ENCODE results near the gene RAPGEF6. TPM values are rescaled to one million over a fixed set of nuclear protein-coding genes. Genes with fewer than 3 reads are reported as not detected.
"Not testable (repeated sequence)": the region's sequence is repeated elsewhere in the genome, so short reads cannot be mapped to it uniquely, and the experiment has no call there.

RAPGEF6 gene
- polyA plus RNA-seq, 1 donor (not counting 4 experiments of a cell fraction or from before 2014, with no cell fraction given): 8.7 TPM

DNA sequence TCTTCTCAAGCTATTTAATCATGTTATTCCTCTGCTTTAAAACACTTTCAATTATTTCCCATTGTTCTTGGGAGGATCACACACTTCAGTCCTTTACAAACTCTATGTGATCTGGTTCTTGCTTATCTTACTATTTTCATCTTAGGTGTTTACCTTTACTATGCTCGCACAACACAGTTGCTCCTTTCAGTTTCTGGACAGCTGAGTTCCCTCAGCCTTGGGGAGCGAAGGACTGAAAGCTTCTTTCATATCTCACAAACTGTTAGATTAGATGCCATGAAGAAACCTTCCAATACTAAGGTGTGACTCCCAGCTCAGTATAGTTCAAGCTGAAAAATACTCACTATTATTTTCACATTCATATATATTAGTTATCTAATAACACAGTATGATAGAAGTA is 253.3 kb downstream of the RAPGEF6 start:
- no peak overlapping the region for H3K9ac ChIP-seq (ENCODE audit: control insufficient read depth, extremely low read depth, insufficient read depth, low read length)
- no peaks in the 10 kb centered on the region for H3K9me3 ChIP-seq (ENCODE audit: control insufficient read depth, low read depth, low read length)
- H4K20me1 ChIP-seq (ENCODE audit: control insufficient read depth, extremely low read depth, insufficient read depth, low read length): peaks cover 2% of the 10 kb centered on the region
- H3K27me3 ChIP-seq (ENCODE audit: control insufficient read depth, extremely low read depth, insufficient read depth, low read length): no peaks in the 10 kb centered on the region
- H3K4me3 ChIP-seq (ENCODE audit: control insufficient read depth in 2 of 3, extremely low read depth in 1 of 3, insufficient read depth in 2 of 3, low read depth in 1 of 3, low read length in 3 of 3): no peak overlapping the region
- no peak overlapping the region for H3K4me2 ChIP-seq (ENCODE audit: control insufficient read depth, extremely low read depth, insufficient read depth, low read depth, low read length)
- peaks cover 4 to 7% of the 10 kb centered on the region in 2 experiments for H3K36me3 ChIP-seq (ENCODE audit: control insufficient read depth in 2 of 2, extremely low read depth in 1 of 2, insufficient read depth in 2 of 2, low read length in 2 of 2)
- DNase-seq (ENCODE audit: low read depth, low spot score): no peak
- TF ChIP-seq, protein P1, sequence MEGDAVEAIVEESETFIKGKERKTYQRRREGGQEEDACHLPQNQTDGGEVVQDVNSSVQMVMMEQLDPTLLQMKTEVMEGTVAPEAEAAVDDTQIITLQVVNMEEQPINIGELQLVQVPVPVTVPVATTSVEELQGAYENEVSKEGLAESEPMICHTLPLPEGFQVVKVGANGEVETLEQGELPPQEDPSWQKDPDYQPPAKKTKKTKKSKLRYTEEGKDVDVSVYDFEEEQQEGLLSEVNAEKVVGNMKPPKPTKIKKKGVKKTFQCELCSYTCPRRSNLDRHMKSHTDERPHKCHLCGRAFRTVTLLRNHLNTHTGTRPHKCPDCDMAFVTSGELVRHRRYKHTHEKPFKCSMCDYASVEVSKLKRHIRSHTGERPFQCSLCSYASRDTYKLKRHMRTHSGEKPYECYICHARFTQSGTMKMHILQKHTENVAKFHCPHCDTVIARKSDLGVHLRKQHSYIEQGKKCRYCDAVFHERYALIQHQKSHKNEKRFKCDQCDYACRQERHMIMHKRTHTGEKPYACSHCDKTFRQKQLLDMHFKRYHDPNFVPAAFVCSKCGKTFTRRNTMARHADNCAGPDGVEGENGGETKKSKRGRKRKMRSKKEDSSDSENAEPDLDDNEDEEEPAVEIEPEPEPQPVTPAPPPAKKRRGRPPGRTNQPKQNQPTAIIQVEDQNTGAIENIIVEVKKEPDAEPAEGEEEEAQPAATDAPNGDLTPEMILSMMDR (optimal IDR thresholded peaks at IDR 0.05 in 1 of 3, IDR thresholded peaks at IDR 0.05 in 1 of 3, conservative IDR thresholded peaks at IDR 0.05 in 1 of 3; ENCODE audit: extremely low read depth in 1 of 3, insufficient read depth in 2 of 3, low read length in 3 of 3): no peak
- TF ChIP-seq EZH2 (IDR thresholded peaks at IDR 0.05; ENCODE audit: low read length): no peak
- H2AFZ ChIP-seq (ENCODE audit: control insufficient read depth, low read length): no peak overlapping the region
- no peaks in the 10 kb centered on the region for H3K4me1 ChIP-seq (ENCODE audit: control insufficient read depth, extremely low read depth, insufficient read depth, low read length)
- H3K79me2 ChIP-seq (ENCODE audit: control insufficient read depth, insufficient read depth, low read length): peaks cover 21% of the 10 kb centered on the region
- H3K27ac ChIP-seq (ENCODE audit: control insufficient read depth, insufficient read depth, low read length): no peak overlapping the region
- peaks cover 3% of the 10 kb centered on the region for H3K9me1 ChIP-seq (ENCODE audit: control insufficient read depth, extremely low read depth, insufficient read depth, low read length)
- dilution Hi-C loops (cut with MboI; ENCODE audit: extremely low pct_ligation_motif_present, low sequenced_read_pairs): no loop called here
- no peak for FAIRE-seq

DNA sequence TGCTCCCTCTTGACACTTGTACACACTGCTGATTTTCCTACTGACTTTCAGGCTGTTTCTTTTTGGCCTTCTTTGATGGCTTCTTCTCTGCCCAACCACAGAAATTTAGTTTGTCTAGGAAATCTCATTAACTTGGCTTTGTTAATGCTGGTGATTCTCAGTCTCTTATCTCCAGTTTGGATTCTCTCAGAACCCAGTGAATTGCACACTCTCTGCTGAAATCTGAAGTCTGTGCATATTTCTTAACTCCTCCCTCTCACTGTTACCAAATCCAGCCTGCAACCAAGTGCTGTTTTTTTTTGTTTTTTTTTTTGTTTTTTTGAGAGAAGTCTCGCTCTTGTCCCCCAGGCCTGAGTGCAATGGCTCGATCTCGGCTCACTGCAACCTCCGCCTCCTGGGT is 254.0 kb downstream of the RAPGEF6 start:
- H3K9me1 ChIP-seq (ENCODE audit: control insufficient read depth, extremely low read depth, insufficient read depth, low read length): peaks cover 3% of the 10 kb centered on the region
- H3K79me2 ChIP-seq (ENCODE audit: control insufficient read depth, insufficient read depth, low read length): peaks cover 27% of the 10 kb centered on the region
- TF ChIP-seq EZH2 (IDR thresholded peaks at IDR 0.05; ENCODE audit: low read length): no peak
- TF ChIP-seq, protein P1 (optimal IDR thresholded peaks at IDR 0.05 in 1 of 3, IDR thresholded peaks at IDR 0.05 in 1 of 3, conservative IDR thresholded peaks at IDR 0.05 in 1 of 3; ENCODE audit: extremely low read depth in 1 of 3, insufficient read depth in 2 of 3, low read length in 3 of 3): no peak
- no peak overlapping the region for H3K4me3 ChIP-seq (ENCODE audit: control insufficient read depth in 2 of 3, extremely low read depth in 1 of 3, insufficient read depth in 2 of 3, low read depth in 1 of 3, low read length in 3 of 3)
- DNase-seq (ENCODE audit: low read depth, low spot score): no peak
- H3K4me2 ChIP-seq (ENCODE audit: control insufficient read depth, extremely low read depth, insufficient read depth, low read depth, low read length): no peak overlapping the region
- H3K27me3 ChIP-seq (ENCODE audit: control insufficient read depth, extremely low read depth, insufficient read depth, low read length): no peaks in the 10 kb centered on the region
- no peaks in the 10 kb centered on the region for H3K4me1 ChIP-seq (ENCODE audit: control insufficient read depth, extremely low read depth, insufficient read depth, low read length)
- peaks cover 2% of the 10 kb centered on the region for H4K20me1 ChIP-seq (ENCODE audit: control insufficient read depth, extremely low read depth, insufficient read depth, low read length)
- dilution Hi-C loops (cut with MboI; ENCODE audit: extremely low pct_ligation_motif_present, low sequenced_read_pairs): no loop called here
- FAIRE-seq: no peak
- no peak overlapping the region for H3K9ac ChIP-seq (ENCODE audit: control insufficient read depth, extremely low read depth, insufficient read depth, low read length)
- no peak overlapping the region for H2AFZ ChIP-seq (ENCODE audit: control insufficient read depth, low read length)
- H3K36me3 ChIP-seq (ENCODE audit: control insufficient read depth in 2 of 2, extremely low read depth in 1 of 2, insufficient read depth in 2 of 2, low read length in 2 of 2): peaks cover 2 to 3% of the 10 kb centered on the region in 2 experiments
- no peaks in the 10 kb centered on the region for H3K9me3 ChIP-seq (ENCODE audit: control insufficient read depth, low read depth, low read length)
- H3K27ac ChIP-seq (ENCODE audit: control insufficient read depth, insufficient read depth, low read length): no peak overlapping the region

DNA sequence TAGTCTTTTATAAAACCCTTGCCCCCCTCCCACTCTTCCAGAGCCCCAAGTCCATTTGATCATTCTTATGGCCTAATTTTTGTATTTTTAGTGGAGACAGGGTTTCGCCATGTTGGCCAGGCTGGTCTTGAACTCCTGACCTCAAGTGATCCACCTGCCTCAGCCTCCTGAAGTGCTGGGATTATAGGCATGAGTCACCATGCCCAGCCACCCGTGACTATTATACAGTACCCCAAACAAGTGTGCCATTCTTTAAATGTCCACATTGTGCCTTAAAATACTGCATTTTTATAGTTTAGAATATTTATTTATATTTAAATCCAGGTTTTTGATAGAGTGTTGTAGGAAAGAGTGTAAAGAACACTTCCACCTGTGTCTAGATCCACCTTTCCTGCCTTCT is 254.8 kb downstream of the RAPGEF6 start:
- H3K4me3 ChIP-seq (ENCODE audit: control insufficient read depth in 2 of 3, extremely low read depth in 1 of 3, insufficient read depth in 2 of 3, low read depth in 1 of 3, low read length in 3 of 3); H3K4me1 ChIP-seq (ENCODE audit: control insufficient read depth, extremely low read depth, insufficient read depth, low read length); H3K9ac ChIP-seq (ENCODE audit: control insufficient read depth, extremely low read depth, insufficient read depth, low read length); H2AFZ ChIP-seq (ENCODE audit: control insufficient read depth, low read length); FAIRE-seq; H3K36me3 ChIP-seq (ENCODE audit: control insufficient read depth in 2 of 2, extremely low read depth in 1 of 2, insufficient read depth in 2 of 2, low read length in 2 of 2); H4K20me1 ChIP-seq (ENCODE audit: control insufficient read depth, extremely low read depth, insufficient read depth, low read length); H3K4me2 ChIP-seq (ENCODE audit: control insufficient read depth, extremely low read depth, insufficient read depth, low read depth, low read length); DNase-seq (ENCODE audit: low read depth, low spot score); H3K9me1 ChIP-seq (ENCODE audit: control insufficient read depth, extremely low read depth, insufficient read depth, low read length); dilution Hi-C loops (cut with MboI; ENCODE audit: extremely low pct_ligation_motif_present, low sequenced_read_pairs); H3K27ac ChIP-seq (ENCODE audit: control insufficient read depth, insufficient read depth, low read length); H3K27me3 ChIP-seq (ENCODE audit: control insufficient read depth, extremely low read depth, insufficient read depth, low read length); H3K9me3 ChIP-seq (ENCODE audit: control insufficient read depth, low read depth, low read length): not testable (repeated sequence)
- peaks cover 27% of the 10 kb centered on the region for H3K79me2 ChIP-seq (ENCODE audit: control insufficient read depth, insufficient read depth, low read length)

Measured in keratinocyte (primary cell).